Measurements from ENCODE around the gene SLC35F6.
"Not testable (repeated sequence)": the region's sequence is repeated elsewhere in the genome, so short reads cannot be mapped to it uniquely, and the experiment has no call there.

The SLC35F6 gene

GRCh38 chr2:26786207-26787028 lies 22.3 kb downstream of the SLC35F6 start:
- DNase-seq, result no peak

GRCh38 chr2:26792720-26793119 lies 28.6 kb downstream of the SLC35F6 start:
- DNase-seq, result no peak

GRCh38 chr2:26793518-26793917 lies 29.4 kb downstream of the SLC35F6 start:
- no peak for DNase-seq

GRCh38 chr2:26795135-26795534 lies 31.1 kb downstream of the SLC35F6 start:
- not testable (repeated sequence) for DNase-seq

GRCh38 chr2:26801328-26801727 lies 37.2 kb downstream of the SLC35F6 start:
- no peak for DNase-seq

- no peak for DNase-seq
Observed at GRCh38 chr2:26801796-26802195, 37.7 kb downstream of the SLC35F6 start.

GRCh38 chr2:26805241-26805676 lies 41.2 kb downstream of the SLC35F6 start:
- no peak for DNase-seq

- DNase-seq, result no peak
Observed at GRCh38 chr2:26807788-26808460, 43.8 kb downstream of the SLC35F6 start.

GRCh38 chr2:26809211-26809610 lies 45.1 kb downstream of the SLC35F6 start:
- DNase-seq, result no peak

- no peak for DNase-seq
Observed at GRCh38 chr2:26809876-26810577, 45.9 kb downstream of the SLC35F6 start.

- no peak for DNase-seq
Observed at GRCh38 chr2:26811261-26811660, 47.2 kb downstream of the SLC35F6 start.

GRCh38 chr2:26811791-26812694 lies 48.0 kb downstream of the SLC35F6 start:
- no peak for DNase-seq

GRCh38 chr2:26812731-26813130 lies 48.6 kb downstream of the SLC35F6 start:
- DNase-seq, result no peak

- not testable (repeated sequence) for DNase-seq
Observed at GRCh38 chr2:26814072-26814765, 50.1 kb downstream of the SLC35F6 start.

- no peak for DNase-seq
Observed at GRCh38 chr2:26816893-26817292, 52.8 kb downstream of the SLC35F6 start.

GRCh38 chr2:26818255-26818654 lies 54.2 kb downstream of the SLC35F6 start:
- no peak for DNase-seq

- DNase-seq, result no peak
Observed at GRCh38 chr2:26818972-26819371, 54.9 kb downstream of the SLC35F6 start.

GRCh38 chr2:26820932-26821331 lies 56.8 kb downstream of the SLC35F6 start:
- no peak for DNase-seq

GRCh38 chr2:26822877-26823276 lies 58.8 kb downstream of the SLC35F6 start:
- DNase-seq, result no peak

All from NCI-H2081 treated with DMSO at 0.1 percent for 48 hours (cell line).